Measurements from ENCODE around the gene SLC16A10. TPM values are rescaled to one million over a fixed set of nuclear protein-coding genes. Genes with fewer than 3 reads are reported as not detected.
"Not testable (repeated sequence)": the region's sequence is repeated elsewhere in the genome, so short reads cannot be mapped to it uniquely, and the experiment has no call there.

SLC16A10 gene
- total RNA-seq, 4 donors from 2014 or later = 1.1 to 70.5 (median 19.6) TPM

- TF ChIP-seq CTCF (IDR thresholded peaks at IDR 0.05) = no peak
- DNase-seq (ENCODE audit: low spot score) = no peak
- no peak for ATAC-seq (ENCODE audit: low FRiP score)
Measured at GRCh38 chr6:111087871-111088667, 766 bp downstream of the SLC16A10 start.

- DNase-seq (ENCODE audit: low spot score) (no peak), ATAC-seq (ENCODE audit: low FRiP score) (no peak)
- TF ChIP-seq CTCF (IDR thresholded peaks at IDR 0.05) = no peak
Measured at GRCh38 chr6:111088668-111089003, 1.3 kb downstream of the SLC16A10 start.

GRCh38 chr6:111090766-111091165, 3.5 kb downstream of the SLC16A10 start:
- TF ChIP-seq CTCF (IDR thresholded peaks at IDR 0.05) = no peak
- no peak for ATAC-seq (ENCODE audit: low FRiP score)
- no peak for DNase-seq (ENCODE audit: low spot score)

GRCh38 chr6:111091987-111092386, 4.7 kb downstream of the SLC16A10 start:
- no peak for ATAC-seq (ENCODE audit: low FRiP score)
- DNase-seq (ENCODE audit: low spot score) = no peak
- TF ChIP-seq CTCF (IDR thresholded peaks at IDR 0.05) = no peak

GRCh38 chr6:111095488-111095887, 8.2 kb downstream of the SLC16A10 start:
- not testable (repeated sequence) for ATAC-seq (ENCODE audit: low FRiP score); DNase-seq (ENCODE audit: low spot score)

GRCh38 chr6:111096246-111096645, 8.9 kb downstream of the SLC16A10 start:
- no peak for ATAC-seq (ENCODE audit: low FRiP score)

GRCh38 chr6:111098597-111098996, 11.3 kb downstream of the SLC16A10 start:
- DNase-seq (ENCODE audit: low spot score) (no peak), ATAC-seq (ENCODE audit: low FRiP score) (no peak)
- TF ChIP-seq CTCF (IDR thresholded peaks at IDR 0.05) = no peak

More at GRCh38 chr6:111096246-111096645, 8.9 kb downstream of the SLC16A10 start:
- no peak for TF ChIP-seq CTCF (IDR thresholded peaks at IDR 0.05)
- DNase-seq (ENCODE audit: low spot score) = no peak
